Measurements from ENCODE around the gene ZBP1.

The ZBP1 gene

GRCh38 chr20:57557926-57558613 lies 62.2 kb downstream of the ZBP1 start:
- TF ChIP-seq, protein P1, sequence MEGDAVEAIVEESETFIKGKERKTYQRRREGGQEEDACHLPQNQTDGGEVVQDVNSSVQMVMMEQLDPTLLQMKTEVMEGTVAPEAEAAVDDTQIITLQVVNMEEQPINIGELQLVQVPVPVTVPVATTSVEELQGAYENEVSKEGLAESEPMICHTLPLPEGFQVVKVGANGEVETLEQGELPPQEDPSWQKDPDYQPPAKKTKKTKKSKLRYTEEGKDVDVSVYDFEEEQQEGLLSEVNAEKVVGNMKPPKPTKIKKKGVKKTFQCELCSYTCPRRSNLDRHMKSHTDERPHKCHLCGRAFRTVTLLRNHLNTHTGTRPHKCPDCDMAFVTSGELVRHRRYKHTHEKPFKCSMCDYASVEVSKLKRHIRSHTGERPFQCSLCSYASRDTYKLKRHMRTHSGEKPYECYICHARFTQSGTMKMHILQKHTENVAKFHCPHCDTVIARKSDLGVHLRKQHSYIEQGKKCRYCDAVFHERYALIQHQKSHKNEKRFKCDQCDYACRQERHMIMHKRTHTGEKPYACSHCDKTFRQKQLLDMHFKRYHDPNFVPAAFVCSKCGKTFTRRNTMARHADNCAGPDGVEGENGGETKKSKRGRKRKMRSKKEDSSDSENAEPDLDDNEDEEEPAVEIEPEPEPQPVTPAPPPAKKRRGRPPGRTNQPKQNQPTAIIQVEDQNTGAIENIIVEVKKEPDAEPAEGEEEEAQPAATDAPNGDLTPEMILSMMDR (conservative IDR thresholded peaks at IDR 0.05; ENCODE audit: control insufficient read depth, insufficient read depth, low read depth, low read length), result no peak
- DNase-seq (ENCODE audit: low read depth), result no peak
- no peak overlapping the region for H3K4me3 ChIP-seq (ENCODE audit: control insufficient read depth, low read depth, low read length)

DNA sequence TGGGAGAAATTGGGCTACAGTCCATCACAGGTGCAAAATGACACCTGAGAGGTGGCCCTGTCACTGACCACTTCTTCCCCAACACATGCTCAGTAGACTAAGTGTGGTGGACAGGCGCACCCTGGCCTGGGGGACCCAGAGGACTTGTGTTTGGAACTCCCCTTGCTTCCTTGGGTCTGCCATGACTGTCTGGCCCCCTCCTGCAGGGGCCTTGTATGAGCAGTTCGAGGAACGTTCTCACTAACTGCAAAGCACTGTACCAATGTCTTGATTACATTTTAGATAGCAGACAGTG lies 63.3 kb downstream of the ZBP1 start:
- H3K4me3 ChIP-seq (ENCODE audit: control insufficient read depth, low read depth, low read length), result no peak overlapping the region
- TF ChIP-seq, protein P1 (conservative IDR thresholded peaks at IDR 0.05; ENCODE audit: control insufficient read depth, insufficient read depth, low read depth, low read length), result no peak
- DNase-seq (ENCODE audit: low read depth), result no peak

GRCh38 chr20:57555457-57556184 lies 64.6 kb downstream of the ZBP1 start:
- no peak overlapping the region for H3K4me3 ChIP-seq (ENCODE audit: control insufficient read depth, low read depth, low read length)
- TF ChIP-seq, protein P1 (conservative IDR thresholded peaks at IDR 0.05; ENCODE audit: control insufficient read depth, insufficient read depth, low read depth, low read length), result no peak
- no peak for DNase-seq (ENCODE audit: low read depth)

Data from fibroblast of mammary gland (primary cell).